HFF-Myc (cell line): ENCODE data around the gene SLC35A2.

Source experiments
- DNase-seq: peaks from one replicate; pipeline ENCODE4 v3.0.0-alpha.2; 2011; ENCODE audit warnings: low read depth; ENCODE audit errors: extremely low read depth
- H3K4me3 ChIP-seq: replicated peaks from 2 replicates; pipeline ENCODE4 v1.5.1; 2011; ENCODE audit warnings: low read depth, mild to moderate bottlenecking, control low read depth, low read length
- TF ChIP-seq, protein P1 (sequence below): IDR thresholded peaks from 2 replicates; pipeline ENCODE4 v1.5.1; 2012; ENCODE audit warnings: mild to moderate bottlenecking, low read depth, low read length, control low read depth; ENCODE audit errors: missing control alignments

SLC35A2 gene

GRCh38 chrX:48948589-48948988 lies 37.1 kb upstream of the SLC35A2 start:
- no peak overlapping the region for H3K4me3 ChIP-seq
- TF ChIP-seq, protein P1, sequence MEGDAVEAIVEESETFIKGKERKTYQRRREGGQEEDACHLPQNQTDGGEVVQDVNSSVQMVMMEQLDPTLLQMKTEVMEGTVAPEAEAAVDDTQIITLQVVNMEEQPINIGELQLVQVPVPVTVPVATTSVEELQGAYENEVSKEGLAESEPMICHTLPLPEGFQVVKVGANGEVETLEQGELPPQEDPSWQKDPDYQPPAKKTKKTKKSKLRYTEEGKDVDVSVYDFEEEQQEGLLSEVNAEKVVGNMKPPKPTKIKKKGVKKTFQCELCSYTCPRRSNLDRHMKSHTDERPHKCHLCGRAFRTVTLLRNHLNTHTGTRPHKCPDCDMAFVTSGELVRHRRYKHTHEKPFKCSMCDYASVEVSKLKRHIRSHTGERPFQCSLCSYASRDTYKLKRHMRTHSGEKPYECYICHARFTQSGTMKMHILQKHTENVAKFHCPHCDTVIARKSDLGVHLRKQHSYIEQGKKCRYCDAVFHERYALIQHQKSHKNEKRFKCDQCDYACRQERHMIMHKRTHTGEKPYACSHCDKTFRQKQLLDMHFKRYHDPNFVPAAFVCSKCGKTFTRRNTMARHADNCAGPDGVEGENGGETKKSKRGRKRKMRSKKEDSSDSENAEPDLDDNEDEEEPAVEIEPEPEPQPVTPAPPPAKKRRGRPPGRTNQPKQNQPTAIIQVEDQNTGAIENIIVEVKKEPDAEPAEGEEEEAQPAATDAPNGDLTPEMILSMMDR: no peak
- no peak for DNase-seq

GRCh38 chrX:48945517-48946348 lies 34.3 kb upstream of the SLC35A2 start:
- DNase-seq: no peak
- TF ChIP-seq, protein P1: peak; percentile 76
- H3K4me3 ChIP-seq: no peak overlapping the region

DNA sequence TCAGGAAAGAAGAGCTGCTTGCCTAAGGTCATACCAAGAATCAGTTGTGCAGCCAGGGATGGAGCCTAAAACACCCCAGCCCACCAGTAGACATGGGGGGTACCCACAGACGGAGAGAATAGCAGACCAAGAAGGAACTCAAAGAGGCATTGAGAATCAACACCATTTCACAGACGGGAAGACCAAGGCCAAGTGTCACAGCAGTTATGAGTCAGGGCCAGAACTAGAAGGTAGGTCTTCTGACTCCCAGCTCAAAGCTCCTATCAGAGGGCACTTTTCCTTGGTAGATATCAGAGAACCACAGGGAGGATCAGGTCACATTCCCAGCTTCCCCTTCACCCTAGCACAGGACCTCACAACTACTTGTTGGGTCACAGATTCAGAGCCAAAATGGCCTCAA lies 31.4 kb upstream of the SLC35A2 start:
- no peak for DNase-seq
- H3K4me3 ChIP-seq: no peak overlapping the region
- TF ChIP-seq, protein P1: no peak

DNA sequence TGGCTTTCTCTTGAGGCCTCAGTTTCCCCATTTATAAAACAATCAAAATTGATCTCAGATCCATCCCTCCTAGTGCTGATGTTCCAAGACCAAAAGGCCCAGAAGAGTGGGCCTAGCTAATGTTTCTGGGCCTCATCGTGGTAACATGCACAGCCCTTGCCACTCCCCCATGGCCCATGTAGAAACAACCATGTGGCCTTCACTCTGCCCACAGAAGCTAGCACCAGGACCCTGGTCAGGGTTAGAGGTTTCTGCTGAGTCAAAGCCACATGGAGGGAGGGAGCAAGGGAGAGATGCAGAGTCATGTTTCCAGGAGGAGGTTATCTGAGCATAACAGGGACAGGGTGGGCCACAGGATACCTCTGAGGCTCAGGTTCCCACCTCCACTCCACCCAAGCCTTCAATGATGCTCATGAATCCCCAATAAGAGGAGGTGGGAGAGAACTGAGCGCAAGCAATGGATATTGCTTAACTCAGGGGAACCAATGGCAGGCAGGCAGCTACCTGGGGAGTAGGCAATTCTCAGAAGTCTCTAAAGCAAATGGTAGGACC lies 29.0 kb upstream of the SLC35A2 start:
- H3K4me3 ChIP-seq: no peak overlapping the region
- no peak for DNase-seq
- TF ChIP-seq, protein P1: no peak

GRCh38 chrX:48939524-48940228 lies 28.2 kb upstream of the SLC35A2 start:
- H3K4me3 ChIP-seq: no peak overlapping the region
- no peak for DNase-seq
- TF ChIP-seq, protein P1: no peak

DNA sequence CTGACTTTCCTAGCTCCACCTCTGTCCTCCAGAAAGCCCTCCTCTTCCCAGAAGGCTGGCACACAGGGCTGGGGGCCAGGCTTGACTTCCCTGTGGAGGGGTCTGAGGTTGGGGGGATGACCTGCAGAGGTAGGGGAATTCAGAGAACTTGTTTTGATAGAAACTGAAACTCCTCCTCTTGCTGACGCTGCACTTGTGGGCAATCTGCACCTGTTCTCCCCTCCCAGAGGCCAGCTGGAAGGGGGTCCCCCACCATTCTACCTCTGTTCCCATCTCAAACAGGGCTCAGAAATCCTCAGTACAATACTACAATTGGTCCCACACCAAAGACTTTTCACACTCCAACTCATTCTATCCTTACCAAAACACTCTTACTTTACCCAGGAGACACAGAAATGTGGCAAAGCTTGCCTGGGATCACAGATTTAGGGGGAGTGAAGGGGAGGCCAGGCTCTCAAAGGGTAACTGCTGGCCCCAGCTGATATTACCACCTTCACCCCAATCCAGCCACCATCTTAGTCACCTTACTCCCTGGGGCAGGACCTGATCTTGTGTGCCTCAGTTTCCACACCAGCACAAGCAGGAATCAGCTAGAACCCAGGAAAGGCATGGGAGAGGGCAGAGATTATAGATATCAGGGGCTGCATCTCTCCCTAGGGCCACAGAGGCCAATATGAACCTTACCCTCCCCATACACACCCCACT lies 27.4 kb upstream of the SLC35A2 start:
- TF ChIP-seq, protein P1: no peak
- H3K4me3 ChIP-seq: no peak overlapping the region
- DNase-seq: no peak
